ENCODE data around the gene CNBP. TPM values are rescaled to one million over a fixed set of nuclear protein-coding genes. Genes with fewer than 3 reads are reported as not detected.

CNBP gene
- 100 to 1,000 TPM; 329 to 533 (median 488) TPM for total RNA-seq

DNA sequence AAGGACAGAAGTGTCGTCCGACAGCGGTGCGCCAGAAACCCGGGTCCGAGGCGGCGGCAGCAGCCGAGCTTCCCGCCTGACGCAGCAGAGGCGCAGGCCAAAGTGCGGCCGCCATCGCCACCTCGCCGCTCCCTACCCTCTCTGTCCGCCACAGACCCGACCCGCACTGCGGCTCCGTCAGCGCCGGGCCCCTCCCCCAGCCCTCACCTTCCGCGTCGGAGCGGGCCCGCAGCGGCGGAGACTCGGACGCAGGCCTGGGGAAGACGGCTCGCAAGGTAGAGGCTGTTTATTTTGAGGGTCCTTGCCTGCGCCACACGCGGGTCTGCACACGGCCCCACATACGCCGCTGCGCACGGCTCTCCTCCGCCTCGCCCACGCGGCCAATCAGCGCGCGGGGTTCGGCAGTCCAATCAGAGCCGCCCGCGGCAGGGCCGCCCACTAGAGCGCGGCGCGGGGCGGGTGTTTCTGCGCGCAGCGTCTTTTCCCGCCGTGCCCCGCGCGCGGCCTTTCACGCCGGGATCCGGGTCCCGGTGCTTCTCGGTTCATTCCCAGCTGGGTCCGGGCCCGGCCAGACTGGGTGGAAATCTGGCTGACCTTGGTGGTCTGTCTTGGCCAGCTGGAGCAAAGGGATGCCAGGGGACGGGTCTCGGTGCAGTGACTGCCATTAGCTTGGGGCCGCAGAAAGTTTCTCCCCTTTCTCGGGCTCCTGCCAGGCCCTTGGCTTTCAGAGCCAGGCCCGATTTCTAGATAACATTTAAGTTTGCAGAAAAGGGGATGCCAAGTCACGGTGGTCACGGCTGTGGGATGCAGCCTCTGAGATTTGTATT, at the start of gene CNBP:
CNBP (minus strand) TSS at position 328 of the 827 bp plus-strand sequence. CDS start 12,139 bp downstream, outside the sequence.
- Histone ChIP-seq H3K4me1 (peaks cover 0 to 56% (median 35%) of the 10 kb centered on the region in 4 donors), H3K27me3 (no peaks in the 10 kb centered on the region), H3K4me3 (peak within 1 kb of the TSS; percentile 83 to 96 (median 86)), H3K27ac (peak within 1 kb of the TSS; percentile 95 to 99 (median 98)), H3K36me3 (peaks cover 0 to 2% (median 0%) of the 10 kb centered on the region in 3 donors), H3K9me3 (no peaks in the 10 kb centered on the region)
- TF ChIP-seq POLR2A (IDR thresholded peaks at IDR 0.05) (peak; percentile 98 to 100), EP300 (IDR thresholded peaks at IDR 0.05) (peak; percentile 82 to 100)
- TF ChIP-seq, protein P1, sequence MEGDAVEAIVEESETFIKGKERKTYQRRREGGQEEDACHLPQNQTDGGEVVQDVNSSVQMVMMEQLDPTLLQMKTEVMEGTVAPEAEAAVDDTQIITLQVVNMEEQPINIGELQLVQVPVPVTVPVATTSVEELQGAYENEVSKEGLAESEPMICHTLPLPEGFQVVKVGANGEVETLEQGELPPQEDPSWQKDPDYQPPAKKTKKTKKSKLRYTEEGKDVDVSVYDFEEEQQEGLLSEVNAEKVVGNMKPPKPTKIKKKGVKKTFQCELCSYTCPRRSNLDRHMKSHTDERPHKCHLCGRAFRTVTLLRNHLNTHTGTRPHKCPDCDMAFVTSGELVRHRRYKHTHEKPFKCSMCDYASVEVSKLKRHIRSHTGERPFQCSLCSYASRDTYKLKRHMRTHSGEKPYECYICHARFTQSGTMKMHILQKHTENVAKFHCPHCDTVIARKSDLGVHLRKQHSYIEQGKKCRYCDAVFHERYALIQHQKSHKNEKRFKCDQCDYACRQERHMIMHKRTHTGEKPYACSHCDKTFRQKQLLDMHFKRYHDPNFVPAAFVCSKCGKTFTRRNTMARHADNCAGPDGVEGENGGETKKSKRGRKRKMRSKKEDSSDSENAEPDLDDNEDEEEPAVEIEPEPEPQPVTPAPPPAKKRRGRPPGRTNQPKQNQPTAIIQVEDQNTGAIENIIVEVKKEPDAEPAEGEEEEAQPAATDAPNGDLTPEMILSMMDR (IDR thresholded peaks at IDR 0.05), result peak in 2 of 5 experiments; percentile 45 to 55
- WGBS, 2 donors, result 0% methylated on average over 5 to 50 of the region's 83 CpGs
- peak; percentile 84 to 90 for DNase-seq (ENCODE audit: low spot score in 2 of 2)

DNA sequence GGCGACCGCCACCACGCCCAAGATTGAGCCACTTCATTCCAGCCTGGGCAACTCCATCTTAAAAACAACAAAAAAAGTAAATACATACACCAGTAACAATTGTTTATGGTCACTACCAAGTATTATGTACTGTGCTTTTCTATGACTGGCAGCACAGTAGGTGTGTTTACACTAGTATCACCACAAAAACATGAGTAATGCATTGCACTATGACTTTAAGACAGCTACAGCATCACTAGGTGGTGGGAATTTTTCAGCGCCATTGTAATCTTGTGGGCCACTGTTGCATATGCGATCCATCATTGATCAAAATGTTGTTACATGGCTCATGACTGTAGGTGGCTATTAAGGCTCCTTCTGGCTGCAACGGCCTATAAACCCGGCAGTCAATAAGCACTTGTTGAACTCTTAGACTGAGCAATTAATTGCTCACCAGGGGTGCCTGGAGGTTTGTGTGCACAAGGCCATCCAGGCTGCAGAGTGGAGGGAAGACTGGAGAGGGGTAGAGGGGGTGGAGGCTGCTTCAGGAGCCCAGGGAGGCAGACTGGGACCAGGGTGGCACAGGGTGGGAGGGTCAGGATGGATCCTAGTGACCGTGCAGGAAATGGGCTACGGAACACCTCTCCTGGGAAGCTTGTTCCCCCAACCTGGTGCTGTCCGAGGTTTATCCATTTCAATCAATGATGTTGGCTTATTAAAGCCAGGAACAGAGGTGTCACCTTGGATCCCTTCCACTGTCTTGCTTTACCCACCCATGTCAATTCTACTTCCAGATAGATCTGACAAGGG, 47.8 kb upstream of the CNBP start:
- DNase-seq (ENCODE audit: low spot score in 2 of 2), result no peak
- H3K36me3 ChIP-seq, result no peaks in the 10 kb centered on the region
- TF ChIP-seq EP300 (IDR thresholded peaks at IDR 0.05) (no peak), POLR2A (IDR thresholded peaks at IDR 0.05) (no peak)
- TF ChIP-seq, protein P1 (IDR thresholded peaks at IDR 0.05), result no peak
- H3K27me3 ChIP-seq, result no peaks in the 10 kb centered on the region
- H3K9me3 ChIP-seq, result no peaks in the 10 kb centered on the region
- H3K4me3 ChIP-seq, result no peak overlapping the region
- peak overlapping the region in 1 of 4 donors; percentile 77 for H3K27ac ChIP-seq
- 75 to 76% methylated on average over 10 of the region's 10 CpGs for WGBS, 2 donors
- H3K4me1 ChIP-seq, result peaks cover 0 to 14% (median 4%) of the 10 kb centered on the region in 4 donors

DNA sequence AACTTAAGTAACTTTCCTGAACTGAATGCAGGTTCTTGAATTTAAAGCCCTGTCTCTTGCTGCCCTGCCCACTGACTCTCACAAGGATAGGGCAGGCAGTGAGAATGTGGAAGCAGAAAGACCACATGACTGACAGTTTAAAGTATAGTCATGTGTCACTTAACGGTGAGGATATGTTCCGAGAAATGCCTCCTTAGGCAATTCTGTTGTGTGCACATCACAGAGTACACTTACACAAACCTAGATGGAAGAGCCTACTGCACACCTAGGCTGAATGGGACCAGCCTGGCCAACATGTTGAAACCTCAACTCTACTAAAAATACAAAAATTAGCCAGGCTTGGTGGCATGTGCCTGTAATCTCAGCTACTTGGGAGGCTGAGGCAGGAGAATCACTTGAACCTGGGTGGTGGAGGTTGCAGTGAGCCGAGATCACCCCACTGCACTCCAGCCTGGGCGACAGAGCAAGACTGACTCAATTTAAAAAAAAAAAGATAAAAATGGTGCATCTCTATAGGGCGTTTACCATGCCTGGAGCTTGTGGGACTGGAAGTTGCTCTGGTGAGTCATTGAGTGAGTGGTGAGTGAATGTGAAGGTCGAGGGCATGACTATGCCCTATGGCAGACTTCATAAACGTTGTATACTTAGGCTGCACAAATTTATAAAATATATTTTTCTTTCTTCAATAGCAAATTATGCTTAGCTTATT, 46.8 kb upstream of the CNBP start:
- DNase-seq (ENCODE audit: low spot score in 2 of 2), result peak in 1 of 2 donors; percentile 31
- 61% methylated on average over 7 of the region's 7 CpGs for WGBS, 2 donors

DNA sequence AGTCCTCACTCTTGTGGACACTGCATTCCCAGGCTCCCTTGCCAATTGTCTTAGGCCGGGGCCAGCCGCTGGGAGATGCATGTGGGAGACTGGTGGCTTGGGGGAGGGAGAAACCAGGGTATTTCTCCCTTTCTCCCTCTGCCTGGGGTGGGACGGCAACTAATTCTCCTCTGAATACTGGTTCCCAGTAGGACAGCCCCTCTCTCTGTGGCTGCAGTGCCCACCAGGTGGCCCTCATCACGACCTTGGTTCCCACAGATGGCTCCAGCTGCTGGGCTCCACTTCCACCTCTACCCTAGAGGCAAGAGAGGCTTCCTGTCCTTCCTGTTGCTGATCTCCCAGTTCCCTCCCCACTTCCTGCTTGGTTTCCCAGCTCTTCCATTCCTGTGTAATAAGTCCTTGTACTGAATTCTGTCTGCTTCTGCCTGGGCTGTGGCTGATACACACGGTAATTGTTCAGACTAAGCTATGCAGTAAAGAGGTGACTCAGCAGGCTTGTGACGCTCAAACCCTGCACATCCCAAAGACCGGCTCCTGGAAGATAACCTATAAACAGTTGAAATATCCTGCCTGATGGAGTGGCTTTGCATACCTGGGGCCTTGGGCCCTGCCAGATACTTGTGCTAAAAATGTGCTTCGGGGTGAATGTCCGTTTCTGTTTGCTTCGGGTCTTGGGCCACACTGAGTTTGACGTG, 45.3 kb upstream of the CNBP start:
- no peaks in the 10 kb centered on the region for H3K9me3 ChIP-seq
- H3K4me1 ChIP-seq, result peaks cover 0 to 37% (median 17%) of the 10 kb centered on the region in 4 donors
- no peak for DNase-seq (ENCODE audit: low spot score in 2 of 2)
- H3K27me3 ChIP-seq, result no peaks in the 10 kb centered on the region
- H3K4me3 ChIP-seq, result no peak overlapping the region
- TF ChIP-seq, protein P1 (IDR thresholded peaks at IDR 0.05), result no peak
- TF ChIP-seq EP300 (IDR thresholded peaks at IDR 0.05), result no peak
- no peak for TF ChIP-seq POLR2A (IDR thresholded peaks at IDR 0.05)
- WGBS, 2 donors, result 59 to 61% methylated on average over 11 of the region's 11 CpGs
- peak overlapping the region in 2 of 4 donors; percentile 41 to 57 for H3K27ac ChIP-seq
- H3K36me3 ChIP-seq, result no peaks in the 10 kb centered on the region

More for the DNA sequence above, 46.8 kb upstream of the CNBP start:
- H3K36me3 ChIP-seq, result no peaks in the 10 kb centered on the region
- peaks cover 0 to 25% (median 8%) of the 10 kb centered on the region in 4 donors for H3K4me1 ChIP-seq
- no peaks in the 10 kb centered on the region for H3K9me3 ChIP-seq
- TF ChIP-seq, protein P1 (IDR thresholded peaks at IDR 0.05), result no peak
- peak in 1 of 2 donors; percentile 75 for TF ChIP-seq EP300 (IDR thresholded peaks at IDR 0.05)
- H3K27ac ChIP-seq, result peak overlapping the region in 2 of 4 donors; percentile 41 to 77
- no peak overlapping the region for H3K4me3 ChIP-seq
- H3K27me3 ChIP-seq, result no peaks in the 10 kb centered on the region

All from tibial nerve (tissue), 4 donors.